Gastroesophageal sphincter (tissue), 3 donors: ENCODE data around the gene MBOAT2.

Experiments
- EP300 ChIP-seq: sonication (generic); formaldehyde crosslinking; IDR thresholded peaks from one replicate; pipeline ENCODE4 v1.6.1; 2017; ENCODE audit warnings: antibody characterized with exemption, mild to moderate bottlenecking
- POLR2A ChIP-seq, 2 donors: fragments of 450-650 bp; IDR thresholded peaks; one replicate each; pipeline ENCODE4 v1.6.1; 2017; ENCODE audit warnings: antibody characterized with exemption in 2 of 2, mild to moderate bottlenecking in 2 of 2, moderate library complexity in 1 of 2
- POLR2AphosphoS5 ChIP-seq: sonication (generic); formaldehyde crosslinking; IDR thresholded peaks from one replicate; pipeline ENCODE4 v1.6.1; 2017; ENCODE audit warnings: antibody characterized with exemption
- TF ChIP-seq, protein P1 (sequence below), 4 experiments: fragments of 200-600 bp in 2 of 4; fragments of 450-650 bp in 2 of 4; sonication (generic) in 1 of 4; IDR thresholded peaks; one replicate each; pipeline ENCODE4 v1.5.1; 2017 to 2019; ENCODE audit warnings: antibody characterized with exemption in 4 of 4, mild to moderate bottlenecking in 2 of 4, moderate library complexity in 2 of 4

DNA sequence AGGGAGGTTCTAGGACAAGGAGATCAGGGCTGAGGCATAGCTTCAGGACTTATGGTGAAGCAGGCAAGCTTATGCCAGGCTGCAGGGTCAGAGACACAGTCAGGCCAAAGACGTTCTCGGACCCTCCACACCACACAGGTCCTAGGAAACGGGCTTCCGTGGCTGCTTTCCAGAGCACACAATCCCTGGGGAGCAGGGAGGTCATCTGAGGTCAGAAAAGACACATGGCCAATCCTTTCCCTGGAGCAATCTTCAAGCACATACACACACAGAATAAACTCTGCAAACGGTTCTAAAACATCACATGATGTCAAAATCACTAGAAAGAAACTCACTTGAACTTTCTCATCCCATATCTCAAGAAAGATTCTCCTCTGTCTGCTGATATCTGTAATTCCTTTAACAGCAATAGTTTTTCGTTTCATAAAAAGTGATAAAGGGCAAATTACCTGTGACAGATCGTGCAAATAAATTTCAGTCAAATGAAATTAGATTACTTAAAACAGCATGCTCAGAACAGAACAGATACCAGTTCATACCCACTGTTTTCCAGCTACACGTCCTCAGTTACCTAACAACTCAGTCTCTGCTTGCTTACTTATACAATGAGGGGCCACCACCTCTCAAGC, 63.9 kb downstream of the MBOAT2 start:
- TF ChIP-seq, protein P1, sequence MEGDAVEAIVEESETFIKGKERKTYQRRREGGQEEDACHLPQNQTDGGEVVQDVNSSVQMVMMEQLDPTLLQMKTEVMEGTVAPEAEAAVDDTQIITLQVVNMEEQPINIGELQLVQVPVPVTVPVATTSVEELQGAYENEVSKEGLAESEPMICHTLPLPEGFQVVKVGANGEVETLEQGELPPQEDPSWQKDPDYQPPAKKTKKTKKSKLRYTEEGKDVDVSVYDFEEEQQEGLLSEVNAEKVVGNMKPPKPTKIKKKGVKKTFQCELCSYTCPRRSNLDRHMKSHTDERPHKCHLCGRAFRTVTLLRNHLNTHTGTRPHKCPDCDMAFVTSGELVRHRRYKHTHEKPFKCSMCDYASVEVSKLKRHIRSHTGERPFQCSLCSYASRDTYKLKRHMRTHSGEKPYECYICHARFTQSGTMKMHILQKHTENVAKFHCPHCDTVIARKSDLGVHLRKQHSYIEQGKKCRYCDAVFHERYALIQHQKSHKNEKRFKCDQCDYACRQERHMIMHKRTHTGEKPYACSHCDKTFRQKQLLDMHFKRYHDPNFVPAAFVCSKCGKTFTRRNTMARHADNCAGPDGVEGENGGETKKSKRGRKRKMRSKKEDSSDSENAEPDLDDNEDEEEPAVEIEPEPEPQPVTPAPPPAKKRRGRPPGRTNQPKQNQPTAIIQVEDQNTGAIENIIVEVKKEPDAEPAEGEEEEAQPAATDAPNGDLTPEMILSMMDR (IDR thresholded peaks at IDR 0.05) = no peak
- TF ChIP-seq POLR2AphosphoS5 (no peak), EP300 (no peak), POLR2A (IDR thresholded peaks at IDR 0.05) (no peak)
